GM21515 (cell line): ENCODE data around the gene KCNK3.
"Not testable (repeated sequence)": the region's sequence is repeated elsewhere in the genome, so short reads cannot be mapped to it uniquely, and the experiment has no call there.

Source experiments
- ATAC-seq: cut with Tn5 transposase; IDR thresholded peaks from one replicate; pipeline ENCODE4 v1.9.1; 2021; ENCODE audit not compliant: unreplicated experiment

Gene KCNK3

GRCh38 chr2:26754972-26755670 is 62.6 kb downstream of the KCNK3 start:
- no peak for ATAC-seq

GRCh38 chr2:26756337-26756736 is 63.8 kb downstream of the KCNK3 start:
- no peak for ATAC-seq

GRCh38 chr2:26757873-26758789 is 65.6 kb downstream of the KCNK3 start:
- no peak for ATAC-seq

DNA sequence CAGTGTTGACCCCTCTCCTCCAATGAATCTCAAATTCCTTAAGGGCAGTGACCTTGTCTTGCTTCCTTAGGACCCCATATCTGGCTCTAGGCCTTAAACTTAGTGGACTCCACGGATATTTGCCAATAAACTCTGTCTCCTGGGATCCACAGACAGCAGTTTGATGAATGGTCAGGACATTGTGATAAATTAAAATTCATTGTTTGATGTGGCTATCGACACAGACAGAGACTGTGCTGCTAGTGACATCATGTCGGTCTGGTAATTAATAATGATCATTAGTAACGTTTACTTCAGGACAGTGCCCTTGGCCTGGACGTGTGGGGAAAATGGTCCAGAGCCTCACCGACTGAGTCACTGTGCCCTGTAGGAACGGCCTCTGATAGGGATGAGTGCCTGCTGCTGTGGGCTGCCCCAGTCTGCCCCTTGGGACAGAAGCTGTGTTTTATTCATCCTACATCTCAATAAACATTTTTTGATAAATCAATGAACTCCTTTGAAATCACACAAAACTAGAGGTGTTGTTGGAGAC is 66.3 kb downstream of the KCNK3 start:
- no peak for ATAC-seq

- no peak for ATAC-seq
Observed at GRCh38 chr2:26759845-26760244, 67.3 kb downstream of the KCNK3 start.

DNA sequence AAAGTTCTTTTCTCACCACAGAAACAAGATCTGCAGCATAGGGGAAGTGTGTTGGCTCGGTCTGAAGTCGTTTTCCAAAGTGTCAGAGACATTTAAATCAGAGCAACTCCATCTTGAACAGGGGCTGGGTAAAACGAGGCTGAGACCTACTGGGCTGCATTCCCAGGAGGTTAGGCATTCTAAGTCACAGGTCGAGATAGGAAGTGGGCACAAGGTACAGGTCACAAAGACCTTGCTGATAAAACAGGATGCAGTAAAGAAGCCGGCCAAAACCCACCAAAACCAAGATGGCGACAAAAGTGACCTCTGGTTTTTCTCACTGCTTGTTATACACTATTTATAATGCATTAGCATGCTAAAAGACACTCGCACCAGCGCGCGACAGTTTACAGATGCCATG is 68.5 kb downstream of the KCNK3 start:
- ATAC-seq = not testable (repeated sequence)

- ATAC-seq = no peak
Observed at GRCh38 chr2:26763019-26763418, 70.5 kb downstream of the KCNK3 start.

GRCh38 chr2:26764078-26764887 is 71.8 kb downstream of the KCNK3 start, which contains the start of gene SLC35F6:
Gene SLC35F6 (plus strand): TSS chr2:26764284. CDS start chr2:26764350, 66 bp downstream.
- ATAC-seq = peak; percentile 84

DNA sequence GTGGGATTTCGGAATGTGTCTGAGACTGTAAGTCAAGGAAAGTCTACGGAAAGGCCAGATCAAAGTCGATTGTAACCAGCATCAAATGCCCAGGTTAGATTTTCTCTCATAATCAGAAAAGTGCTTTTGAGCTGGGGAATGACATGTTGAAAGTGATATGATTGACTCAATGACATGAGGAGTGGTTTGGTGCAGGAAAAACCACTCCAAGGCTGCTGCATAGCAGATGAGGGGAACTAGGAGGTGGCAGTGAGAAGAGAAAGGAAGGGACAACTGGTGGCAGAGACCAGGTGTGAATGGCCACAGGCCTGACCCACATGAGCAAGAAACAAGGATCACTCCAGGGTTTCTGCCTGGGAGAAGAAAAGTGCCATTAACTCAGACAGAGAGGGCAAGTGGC is 72.4 kb downstream of the KCNK3 start:
- no peak for ATAC-seq

DNA sequence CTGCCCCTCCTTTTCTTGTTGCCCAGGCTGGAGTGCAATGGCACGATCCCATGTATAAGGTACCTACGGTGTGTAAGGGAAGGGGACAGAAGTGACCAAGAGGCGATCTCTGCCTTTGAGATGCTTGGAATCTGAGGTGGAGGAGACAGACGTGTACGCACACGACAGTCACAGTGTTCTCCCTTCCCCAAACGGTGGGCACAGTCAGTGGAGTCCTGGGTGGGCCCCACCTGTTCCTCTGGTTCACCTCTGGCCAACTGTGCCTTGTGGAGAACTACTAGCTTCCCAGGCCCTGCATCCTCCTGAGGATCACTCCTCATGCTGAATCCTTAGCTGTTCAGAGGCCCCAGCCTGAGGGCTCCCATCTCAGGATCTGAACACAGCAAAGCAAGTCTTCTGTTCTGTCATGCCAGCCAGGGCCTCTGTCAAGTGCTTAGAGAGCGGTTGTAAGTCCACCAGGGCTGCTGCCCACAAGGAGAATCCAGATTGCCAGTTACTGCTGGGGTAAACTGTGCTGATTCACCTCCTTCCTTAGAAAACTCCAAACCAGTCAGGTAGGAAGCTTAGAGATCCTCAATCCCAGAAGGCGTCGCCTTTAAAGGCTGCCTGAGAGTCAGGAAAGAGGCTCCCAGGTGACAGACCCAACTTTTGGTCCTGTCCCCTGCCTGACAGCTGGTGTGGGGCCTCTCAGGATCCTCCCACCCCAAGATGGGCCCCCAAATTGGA is 73.1 kb downstream of the KCNK3 start:
- ATAC-seq = no peak

DNA sequence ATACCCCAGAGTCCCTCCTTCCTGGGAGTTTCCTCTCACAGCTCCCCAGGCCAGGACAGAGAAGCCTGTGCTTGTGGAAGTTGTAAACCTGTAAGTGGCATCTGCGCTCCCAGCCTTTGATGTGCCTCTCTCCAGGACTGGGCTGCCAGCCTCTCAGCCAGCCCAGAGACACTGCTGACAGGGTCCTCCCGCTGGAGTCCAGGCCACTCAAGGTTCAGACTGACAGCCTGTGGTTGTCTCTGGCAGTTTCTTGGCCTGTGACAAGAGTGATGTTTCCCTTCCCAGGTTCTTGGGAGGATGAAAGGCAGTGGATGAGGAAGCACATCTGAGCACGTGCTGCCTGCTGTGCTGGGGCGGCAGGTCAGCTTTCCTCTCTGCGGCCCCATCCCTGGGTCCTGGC is 74.6 kb downstream of the KCNK3 start:
- ATAC-seq = no peak

GRCh38 chr2:26767894-26768487 is 75.5 kb downstream of the KCNK3 start:
- no peak for ATAC-seq

DNA sequence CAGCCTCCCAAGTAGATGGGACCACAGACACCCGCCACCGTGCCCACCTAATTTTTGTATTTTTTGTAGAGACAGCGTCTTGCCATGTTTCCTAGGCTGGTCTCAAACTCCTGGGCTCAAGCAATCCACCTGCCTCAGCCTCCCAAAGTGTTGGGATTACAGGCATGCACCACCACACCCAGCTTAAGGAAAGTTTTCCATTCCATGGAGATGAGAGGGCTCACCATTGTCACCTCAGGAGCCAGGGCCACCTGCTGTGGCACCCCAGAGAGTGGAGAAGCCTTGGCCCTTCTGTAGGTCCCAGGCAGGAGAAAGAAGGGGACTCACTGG is 76.2 kb downstream of the KCNK3 start:
- ATAC-seq = no peak

GRCh38 chr2:26769089-26769761 is 76.7 kb downstream of the KCNK3 start:
- ATAC-seq = no peak

GRCh38 chr2:26770986-26771586 is 78.6 kb downstream of the KCNK3 start:
- no peak for ATAC-seq

DNA sequence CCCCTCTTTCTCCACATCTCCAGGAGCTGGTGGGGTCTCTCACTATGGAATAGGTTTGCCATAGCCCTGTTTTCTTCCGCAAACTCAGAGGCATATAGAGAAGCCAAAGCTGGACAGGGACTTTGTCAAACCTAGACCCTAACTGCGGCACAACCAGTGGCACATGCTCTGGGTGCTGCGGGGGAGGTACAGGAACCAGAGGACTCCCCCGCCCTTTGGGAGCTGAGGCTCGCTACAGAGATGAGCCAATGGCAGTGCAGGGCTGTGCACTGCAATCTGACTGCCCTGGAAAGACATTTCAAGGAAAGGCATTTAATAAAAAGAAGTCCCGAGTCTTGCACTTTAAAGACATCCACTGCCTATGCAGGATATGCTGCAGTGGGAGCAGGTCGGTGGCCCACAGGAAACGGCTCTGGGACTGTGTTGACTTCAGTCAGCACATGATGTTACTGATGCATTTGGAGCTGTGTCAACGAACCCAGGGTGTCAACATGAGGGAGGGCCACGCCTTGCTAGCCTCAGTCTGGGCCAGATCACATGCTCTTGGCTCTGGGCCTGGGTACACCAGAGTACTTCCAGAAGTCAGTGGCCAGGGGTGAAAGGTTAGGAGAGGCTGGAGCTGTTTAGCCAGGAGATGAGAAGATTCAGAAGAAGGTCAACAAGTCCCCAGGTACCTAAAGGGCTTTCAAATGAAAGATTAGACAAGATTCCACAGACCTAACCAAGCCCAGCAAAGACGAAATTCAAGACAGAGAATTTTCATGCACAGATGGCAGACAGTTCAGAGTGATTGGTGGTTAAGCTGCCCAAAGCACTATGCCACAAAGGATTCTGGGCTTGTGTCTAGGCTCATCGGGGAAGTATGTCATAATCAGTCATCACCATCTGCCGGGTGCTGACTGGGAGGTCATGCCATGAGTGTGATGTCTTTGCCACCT is 79.8 kb downstream of the KCNK3 start:
- ATAC-seq = no peak

DNA sequence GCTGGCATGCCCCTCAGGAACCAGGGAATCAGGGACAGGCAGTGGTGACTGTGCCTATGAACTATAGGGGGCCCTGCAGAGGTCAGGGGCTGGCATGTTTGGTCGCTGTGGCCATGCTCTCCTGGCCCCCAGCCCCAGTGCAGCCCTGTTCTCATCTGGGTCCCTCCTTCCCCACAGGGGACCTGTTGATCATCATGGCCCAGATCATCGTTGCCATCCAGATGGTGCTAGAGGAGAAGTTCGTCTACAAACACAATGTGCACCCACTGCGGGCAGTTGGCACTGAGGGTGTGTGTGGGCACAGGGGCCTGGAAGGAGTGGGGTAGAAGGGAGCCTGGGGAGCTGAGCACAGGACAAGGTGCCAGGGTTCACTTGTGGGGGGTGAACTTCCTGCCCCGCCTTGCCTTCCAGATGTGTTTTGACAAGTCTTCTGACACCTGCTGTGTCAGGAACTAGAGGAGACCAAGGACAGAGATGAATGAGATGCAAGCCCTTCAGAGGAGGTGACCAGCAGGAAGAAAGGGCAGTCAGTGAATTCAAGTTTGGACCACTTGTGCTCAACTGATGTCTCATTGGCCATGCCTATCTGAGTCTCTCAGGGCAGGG is 83.8 kb downstream of the KCNK3 start:
- no peak for ATAC-seq

DNA sequence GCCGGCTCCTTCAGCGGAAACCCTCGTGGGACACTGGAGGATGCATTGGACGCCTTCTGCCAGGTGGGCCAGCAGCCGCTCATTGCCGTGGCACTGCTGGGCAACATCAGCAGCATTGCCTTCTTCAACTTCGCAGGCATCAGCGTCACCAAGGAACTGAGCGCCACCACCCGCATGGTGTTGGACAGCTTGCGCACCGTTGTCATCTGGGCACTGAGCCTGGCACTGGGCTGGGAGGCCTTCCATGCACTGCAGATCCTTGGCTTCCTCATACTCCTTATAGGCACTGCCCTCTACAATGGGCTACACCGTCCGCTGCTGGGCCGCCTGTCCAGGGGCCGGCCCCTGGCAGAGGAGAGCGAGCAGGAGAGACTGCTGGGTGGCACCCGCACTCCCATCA is 85.6 kb downstream of the KCNK3 start:
- ATAC-seq = no peak
